Liver (tissue), 9 donors: ENCODE measurements around the gene OSBPL9. TPM values are rescaled to one million over a fixed set of nuclear protein-coding genes. Genes with fewer than 3 reads are reported as not detected.

Experiments used
- DNase-seq: peaks from one replicate; pipeline ENCODE4 v3.0.0-alpha.2; 2017; ENCODE audit warnings: low spot score
- H3K27ac ChIP-seq, 2 donors: one replicate each; pipeline ENCODE4 v1.7.0; 2013; ENCODE audit warnings: inconsistent platforms in 2 of 2, low read length in 2 of 2, control low read depth in 1 of 2, low read depth in 1 of 2, mild to moderate bottlenecking in 1 of 2
- H3K27me3 ChIP-seq, 4 donors: one replicate each; pipeline versions ENCODE4 v1.6.1 to v1.7.0; 2013; ENCODE audit warnings: low read length in 3 of 4, inconsistent platforms in 1 of 4, mild to moderate bottlenecking in 1 of 4, moderate library complexity in 1 of 4; ENCODE audit not compliant: control insufficient read depth in 4 of 4, insufficient read depth in 4 of 4
- H3K36me3 ChIP-seq, 4 donors: one replicate each; pipeline versions ENCODE4 v1.6.1 to v1.7.0; 2013; ENCODE audit warnings: low read length in 3 of 4, mild to moderate bottlenecking in 3 of 4, low read depth in 1 of 4, moderate library complexity in 1 of 4; ENCODE audit not compliant: control insufficient read depth in 4 of 4, insufficient read depth in 3 of 4
- H3K4me1 ChIP-seq, 4 donors: one replicate each; pipeline versions ENCODE4 v1.6.1 to v1.7.0; 2013; ENCODE audit warnings: low read length in 3 of 4, mild to moderate bottlenecking in 3 of 4, moderate library complexity in 1 of 4; ENCODE audit not compliant: control insufficient read depth in 4 of 4, insufficient read depth in 4 of 4
- H3K4me3 ChIP-seq, 3 donors: one replicate each; pipeline versions ENCODE4 v1.6.1 to v1.7.0; 2013; ENCODE audit warnings: low read length in 3 of 3, control low read depth in 1 of 3, low read depth in 1 of 3, mild to moderate bottlenecking in 1 of 3
- H3K9ac ChIP-seq, 2 donors: one replicate each; pipeline ENCODE4 v1.7.0; 2013; ENCODE audit warnings: low read length in 2 of 2, mild to moderate bottlenecking in 2 of 2, moderate library complexity in 2 of 2, control low read depth in 1 of 2, low read depth in 1 of 2
- H3K9me3 ChIP-seq, 4 donors: one replicate each; pipeline versions ENCODE4 v1.6.1 to v1.7.0; 2013; ENCODE audit warnings: low read length in 3 of 4; ENCODE audit not compliant: control insufficient read depth in 4 of 4
- ATF3 ChIP-seq: IDR thresholded peaks from 2 replicates; pipeline ENCODE4 v1.6.1; 2016; ENCODE audit warnings: antibody characterized with exemption
- CTCF ChIP-seq: fragments of 150-350 bp; IDR thresholded peaks from 2 replicates; pipeline ENCODE4 v1.5.1; 2017; ENCODE audit warnings: improper control_type of control experiment, low read depth, low read length; ENCODE audit not compliant: missing input control
- EGR1 ChIP-seq, 2 donors: IDR thresholded peaks; 2 replicates each; pipeline ENCODE4 v1.6.1; 2016 to 2018; ENCODE audit warnings: antibody characterized with exemption in 2 of 2, low read depth in 2 of 2
- FOXA1 ChIP-seq: IDR thresholded peaks from 2 replicates; pipeline ENCODE4 v1.6.1; 2016; ENCODE audit warnings: antibody characterized with exemption
- FOXA2 ChIP-seq: IDR thresholded peaks from 2 replicates; pipeline ENCODE4 v1.6.1; 2016; ENCODE audit warnings: antibody characterized with exemption
- GABPA ChIP-seq, 2 donors: IDR thresholded peaks in 1 of 2; conservative IDR thresholded peaks in 1 of 2; 2 replicates each; pipeline ENCODE4 v1.6.1; 2016; ENCODE audit warnings: antibody characterized with exemption in 2 of 2, mild to moderate bottlenecking in 1 of 2, moderate library complexity in 1 of 2
- HNF4A ChIP-seq, 2 donors: conservative IDR thresholded peaks; 2 replicates each; pipeline ENCODE4 v1.6.1; 2016; ENCODE audit warnings: antibody characterized with exemption in 2 of 2, mild to moderate bottlenecking in 2 of 2
- HNF4G ChIP-seq: IDR thresholded peaks from 2 replicates; pipeline ENCODE4 v1.6.1; 2016; ENCODE audit warnings: antibody characterized with exemption
- JUND ChIP-seq, 2 donors: IDR thresholded peaks; 2 replicates each; pipeline ENCODE4 v1.6.1; 2016; ENCODE audit warnings: antibody characterized with exemption in 2 of 2
- NR2F2 ChIP-seq: IDR thresholded peaks from 2 replicates; pipeline ENCODE4 v1.6.1; 2016; ENCODE audit warnings: antibody characterized with exemption
- RAD21 ChIP-seq, 2 donors: IDR thresholded peaks; 2 replicates each; pipeline ENCODE4 v1.6.1; 2016; ENCODE audit warnings: antibody characterized with exemption in 2 of 2, mild to moderate bottlenecking in 2 of 2
- REST ChIP-seq: IDR thresholded peaks from 2 replicates; pipeline ENCODE4 v1.6.1; 2016; ENCODE audit warnings: antibody characterized with exemption, mild to moderate bottlenecking
- RXRA ChIP-seq, 2 donors: IDR thresholded peaks; 2 replicates each; pipeline ENCODE4 v1.6.1; 2017 to 2018; ENCODE audit warnings: antibody characterized with exemption in 2 of 2, mild to moderate bottlenecking in 1 of 2
- SP1 ChIP-seq: IDR thresholded peaks from 2 replicates; pipeline ENCODE4 v1.6.1; 2018; ENCODE audit warnings: antibody characterized with exemption, mild to moderate bottlenecking
- TAF1 ChIP-seq: conservative IDR thresholded peaks from 2 replicates; pipeline ENCODE4 v1.6.1; 2016; ENCODE audit warnings: antibody characterized with exemption, mild to moderate bottlenecking
- YY1 ChIP-seq: IDR thresholded peaks from 2 replicates; pipeline ENCODE4 v1.6.1; 2016; ENCODE audit warnings: antibody characterized with exemption, mild to moderate bottlenecking
- ZBTB33 ChIP-seq: IDR thresholded peaks from 2 replicates; pipeline ENCODE4 v1.6.1; 2016; ENCODE audit warnings: antibody characterized with exemption
- WGBS: extraction: QIAGEN DNeasy Blood & Tissue Kit; methylation state at CpG from one replicate; pipeline ENCODE4 v1.1.7; 2013; 5-methylcytosine and 5-hydroxymethylcytosine counted together
- polyA plus RNA-seq, 2 donors: library from polyadenylated mRNA; stranded (reverse) in 1 of 2; unstranded in 1 of 2; fragments of 200-250 nt in 1 of 2; fragments of >200 nt in 1 of 2; fragmentation: Nextera tagmentation in 1 of 2; extraction: Ambion mirVana in 1 of 2; gene quantifications; one replicate each; pipeline versions ENCODE4 v1.2.1 to v1.2.3, GENCODE V29; 2013 to 2015
- total RNA-seq, 2 donors: library from RNA; depleted of rRNA; stranded (reverse); fragments of >200 nt; gene quantifications; one replicate each; pipeline ENCODE4 v1.2.3, GENCODE V29; 2014
- TF ChIP-seq, protein P1 (sequence below): IDR thresholded peaks from 2 replicates; pipeline ENCODE4 v1.6.1; 2016; ENCODE audit warnings: antibody characterized with exemption
- donor health status: healthy.
- donor health status: healthy.
- donor health status: healthy.
- donor health status: healthy.
- donor health status: healthy.

The OSBPL9 gene
- total and polyA plus RNA-seq, 4 donors: 52.1 to 129 (median 60.4) TPM

GRCh38 chr1:51794260-51794659 is 177.4 kb downstream of the OSBPL9 start:
- DNase-seq: no peak
- no peaks in the 10 kb centered on the region for H3K9me3 ChIP-seq
- no peaks in the 10 kb centered on the region for H3K27me3 ChIP-seq
- no peak for TF ChIP-seq ATF3
- TF ChIP-seq GABPA (IDR thresholded peaks at IDR 0.05 in 1 of 2, conservative IDR thresholded peaks at IDR 0.05 in 1 of 2): no peak
- TF ChIP-seq FOXA1: no peak
- TF ChIP-seq SP1: peak; percentile 10
- peak; percentile 68 to 83 for TF ChIP-seq RXRA (IDR thresholded peaks at IDR 0.05)
- TF ChIP-seq, protein P1, sequence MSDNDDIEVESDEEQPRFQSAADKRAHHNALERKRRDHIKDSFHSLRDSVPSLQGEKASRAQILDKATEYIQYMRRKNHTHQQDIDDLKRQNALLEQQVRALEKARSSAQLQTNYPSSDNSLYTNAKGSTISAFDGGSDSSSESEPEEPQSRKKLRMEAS: no peak
- TF ChIP-seq ZBTB33: no peak
- no peak for TF ChIP-seq FOXA2
- peak; percentile 14 for TF ChIP-seq YY1
- no peak for TF ChIP-seq REST
- TF ChIP-seq EGR1 (IDR thresholded peaks at IDR 0.05; ENCODE audit: low read depth in 2 of 2): no peak
- peak; percentile 31 for TF ChIP-seq HNF4A (conservative IDR thresholded peaks at IDR 0.05)
- no peak for TF ChIP-seq TAF1
- TF ChIP-seq NR2F2: peak; percentile 21
- TF ChIP-seq CTCF: no peak
- TF ChIP-seq HNF4G: no peak
- TF ChIP-seq RAD21 (IDR thresholded peaks at IDR 0.05): no peak
- no peak for TF ChIP-seq JUND (IDR thresholded peaks at IDR 0.05)
- peaks cover 4 to 54% (median 41%) of the 10 kb centered on the region in 4 donors for H3K36me3 ChIP-seq
- H3K27ac ChIP-seq: peak overlapping the region; percentile 70 to 83
- no peak overlapping the region for H3K4me3 ChIP-seq
- WGBS: 40% methylated on average over 2 of the region's 2 CpGs
- no peak overlapping the region for H3K9ac ChIP-seq
- H3K4me1 ChIP-seq: peaks cover 4 to 26% (median 19%) of the 10 kb centered on the region in 4 donors
